ENCODE data around the gene PCDHB10.

The PCDHB10 gene

GRCh38 chr5:141236516-141237313 lies 44.6 kb downstream of the PCDHB10 start:
- no peak overlapping the region for H3K4me3 ChIP-seq (ENCODE audit: low read depth, low read length)

GRCh38 chr5:141241496-141241895 lies 49.3 kb downstream of the PCDHB10 start:
- no peak overlapping the region for H3K4me3 ChIP-seq (ENCODE audit: low read depth, low read length)
